Hepatocyte (in vitro differentiated cells): ENCODE results near the gene XRRA1.

ENCODE experiments used
- EZH2 ChIP-seq: fragments of 200-600 bp; sonication (generic); IDR thresholded peaks from 2 replicates; pipeline ENCODE4 v1.6.1; 2016; ENCODE audit warnings: antibody characterized with exemption, mild to moderate bottlenecking, borderline replicate concordance
- EZH2phosphoT487 ChIP-seq: fragments of 200-600 bp; sonication (generic); IDR thresholded peaks from one replicate; pipeline ENCODE4 v1.6.1; 2018; ENCODE audit warnings: antibody characterized with exemption, mild to moderate bottlenecking, low read depth, moderate library complexity; ENCODE audit not compliant: unreplicated experiment, severe bottlenecking
- TF ChIP-seq, protein P1 (sequence below): fragments of 200-600 bp; sonication (generic); IDR thresholded peaks from 2 replicates; pipeline ENCODE4 v1.5.1; 2016; ENCODE audit warnings: antibody characterized with exemption, mild to moderate bottlenecking; ENCODE audit not compliant: poor library complexity

DNA sequence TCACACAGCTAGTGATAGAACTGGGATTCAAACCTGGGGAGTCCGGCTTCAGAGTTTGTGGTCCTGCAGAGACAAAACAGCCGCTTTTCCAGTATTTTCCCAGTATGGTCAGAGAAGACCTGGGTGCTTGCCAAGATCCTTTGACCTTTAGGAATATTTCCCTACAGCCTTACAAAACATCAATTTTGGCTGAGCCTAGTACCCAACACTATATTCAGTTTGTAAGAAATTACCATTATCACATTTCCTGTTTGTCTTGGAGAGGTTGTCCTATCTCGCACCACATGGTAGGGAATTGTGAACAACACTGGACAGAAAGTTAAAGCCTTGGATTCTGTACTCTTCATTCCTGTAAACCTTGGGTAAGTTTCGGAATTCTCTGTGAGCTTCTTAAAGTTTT is 29.1 kb upstream of the XRRA1 start:
- no peak for TF ChIP-seq EZH2phosphoT487
- TF ChIP-seq, protein P1, sequence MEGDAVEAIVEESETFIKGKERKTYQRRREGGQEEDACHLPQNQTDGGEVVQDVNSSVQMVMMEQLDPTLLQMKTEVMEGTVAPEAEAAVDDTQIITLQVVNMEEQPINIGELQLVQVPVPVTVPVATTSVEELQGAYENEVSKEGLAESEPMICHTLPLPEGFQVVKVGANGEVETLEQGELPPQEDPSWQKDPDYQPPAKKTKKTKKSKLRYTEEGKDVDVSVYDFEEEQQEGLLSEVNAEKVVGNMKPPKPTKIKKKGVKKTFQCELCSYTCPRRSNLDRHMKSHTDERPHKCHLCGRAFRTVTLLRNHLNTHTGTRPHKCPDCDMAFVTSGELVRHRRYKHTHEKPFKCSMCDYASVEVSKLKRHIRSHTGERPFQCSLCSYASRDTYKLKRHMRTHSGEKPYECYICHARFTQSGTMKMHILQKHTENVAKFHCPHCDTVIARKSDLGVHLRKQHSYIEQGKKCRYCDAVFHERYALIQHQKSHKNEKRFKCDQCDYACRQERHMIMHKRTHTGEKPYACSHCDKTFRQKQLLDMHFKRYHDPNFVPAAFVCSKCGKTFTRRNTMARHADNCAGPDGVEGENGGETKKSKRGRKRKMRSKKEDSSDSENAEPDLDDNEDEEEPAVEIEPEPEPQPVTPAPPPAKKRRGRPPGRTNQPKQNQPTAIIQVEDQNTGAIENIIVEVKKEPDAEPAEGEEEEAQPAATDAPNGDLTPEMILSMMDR: no peak
- TF ChIP-seq EZH2: no peak
